HL-60 (cell line): Measurements from ENCODE around the gene NR2F6.

Experiments used
- CTCF ChIP-seq: IDR thresholded peaks from one replicate; pipeline ENCODE4 v1.5.1; 2011; ENCODE audit warnings: low read length, control low read depth, inconsistent platforms; ENCODE audit not compliant: insufficient read depth
- POLR2AphosphoS5 ChIP-seq: IDR thresholded peaks from 2 replicates; pipeline ENCODE4 v1.6.1; 2012; ENCODE audit warnings: low read depth
- REST ChIP-seq: IDR thresholded peaks from 2 replicates; pipeline ENCODE4 v1.6.1; 2012; ENCODE audit warnings: low read depth; ENCODE audit not compliant: insufficient replicate concordance
- SPI1 ChIP-seq: IDR thresholded peaks from 2 replicates; pipeline ENCODE4 v1.6.1; 2012; ENCODE audit warnings: low read depth, mild to moderate bottlenecking, borderline replicate concordance

DNA sequence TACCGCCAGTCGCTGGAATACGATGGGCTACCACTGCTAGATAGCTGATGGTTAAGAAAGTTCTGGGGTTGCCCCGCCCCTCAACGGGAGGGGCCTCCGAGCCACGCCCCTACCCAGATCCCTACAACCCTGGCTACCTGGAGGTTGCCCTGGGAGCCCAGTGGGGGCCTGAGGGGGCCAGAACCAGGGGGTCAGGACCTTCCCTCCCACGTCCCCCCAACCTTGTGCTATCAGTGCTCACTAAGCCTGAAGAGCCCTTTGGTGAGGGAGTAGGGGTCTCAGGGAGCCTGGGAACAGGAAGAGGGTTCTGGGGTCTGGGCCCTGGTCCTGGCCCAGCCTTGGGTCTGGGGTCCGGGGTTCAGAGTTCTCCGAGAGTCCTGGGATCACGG lies 10.8 kb downstream of the NR2F6 start:
- TF ChIP-seq CTCF, result no peak
- no peak for TF ChIP-seq POLR2AphosphoS5
- no peak for TF ChIP-seq SPI1
- no peak for TF ChIP-seq REST
